Natural killer cell treated with Interleukin-12 subunit alpha and Interleukin-12 subunit beta and Interleukin-15 and Interleukin-18, amount 100 ng/mL, for 72 hours (primary cell): ENCODE results near the gene FGF3. TPM values are rescaled to one million over a fixed set of nuclear protein-coding genes. Genes with fewer than 3 reads are reported as not detected.

Source experiments
- ATAC-seq, 2 donors: fragments of 150-1000 bp; cut with Tn5 transposase in 1 of 2; sonication (Bioruptor Pico), chemical (Tn5 transposase) in 1 of 2; 2 replicates each; pipeline ENCODE4 v1.10.0; 2021
- DNase-seq: peaks from one replicate; pipeline ENCODE4 v3.0.0; 2022; ENCODE audit warnings: low spot score
- H3K27ac Mint-ChIP-seq, 2 donors: 1 replicate in 1 of 2; 2 replicates in 1 of 2; pipeline ENCODE4 v1.8.0; 2022; ENCODE audit warnings: mixed read lengths in 2 of 2, mild to moderate bottlenecking in 1 of 2, moderate library complexity in 1 of 2
- H3K27me3 Mint-ChIP-seq, 2 donors: 1 replicate in 1 of 2; 2 replicates in 1 of 2; pipeline ENCODE4 v1.8.0; 2022; ENCODE audit warnings: mixed read lengths in 2 of 2
- H3K36me3 Mint-ChIP-seq: one replicate; pipeline ENCODE4 v1.8.0; 2022; ENCODE audit warnings: mixed read lengths
- H3K4me1 Mint-ChIP-seq, 2 donors: 1 replicate in 1 of 2; 2 replicates in 1 of 2; pipeline ENCODE4 v1.8.0; 2022; ENCODE audit warnings: low read depth in 2 of 2, mixed read lengths in 2 of 2, mild to moderate bottlenecking in 1 of 2
- H3K4me3 Mint-ChIP-seq: one replicate; pipeline ENCODE4 v1.8.0; 2022; ENCODE audit warnings: mixed read lengths
- H3K9me3 Mint-ChIP-seq: 2 replicates; pipeline ENCODE4 v1.8.0; 2022; ENCODE audit warnings: mixed read lengths
- total RNA-seq, 2 donors: library from RNA; stranded (reverse); gene quantifications; one replicate each; pipeline ENCODE4 v1.2.3, GENCODE V29; 2022

FGF3 gene
- total RNA-seq, 2 donors from 2014 or later, result not detected

DNA sequence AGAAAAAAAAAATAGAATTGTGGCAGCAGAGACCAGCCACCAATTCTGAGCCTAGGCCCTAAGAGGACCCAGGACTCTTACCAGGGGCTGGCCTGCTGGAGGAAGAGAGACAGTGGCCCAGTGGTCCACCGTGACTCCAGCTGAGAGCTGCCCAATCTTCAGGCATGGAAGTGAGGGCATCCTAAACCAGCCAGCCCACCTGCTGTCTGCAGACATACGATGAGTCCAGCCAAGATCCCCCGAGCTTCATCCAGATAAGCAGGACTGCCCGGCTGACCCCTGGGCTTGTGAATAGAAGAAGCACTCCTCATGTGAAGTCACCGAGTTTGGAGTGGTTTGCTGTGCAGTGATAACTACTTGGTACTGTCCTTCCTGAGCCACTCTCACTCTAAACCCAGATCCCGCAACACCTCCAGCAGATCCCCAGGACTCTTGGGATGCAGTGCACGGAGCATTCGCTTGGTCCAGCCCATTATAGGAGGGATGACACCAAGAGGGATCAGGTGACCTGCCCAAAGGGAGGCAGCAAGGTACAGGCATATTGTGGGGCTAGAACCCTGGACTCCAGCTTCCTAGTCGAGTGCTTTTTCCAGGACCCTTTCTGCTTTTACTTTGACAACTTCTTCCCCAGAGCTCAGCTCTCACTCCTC, 41.7 kb upstream of the FGF3 start:
- ATAC-seq, result no peak
- no peaks in the 10 kb centered on the region for H3K9me3 Mint-ChIP-seq
- no peak overlapping the region for H3K27ac Mint-ChIP-seq
- DNase-seq, result no peak
- H3K27me3 Mint-ChIP-seq, result peaks cover 23 to 31% of the 10 kb centered on the region in 2 donors
- H3K4me1 Mint-ChIP-seq, result no peaks in the 10 kb centered on the region
- no peaks in the 10 kb centered on the region for H3K36me3 Mint-ChIP-seq
- H3K4me3 Mint-ChIP-seq, result no peak overlapping the region

DNA sequence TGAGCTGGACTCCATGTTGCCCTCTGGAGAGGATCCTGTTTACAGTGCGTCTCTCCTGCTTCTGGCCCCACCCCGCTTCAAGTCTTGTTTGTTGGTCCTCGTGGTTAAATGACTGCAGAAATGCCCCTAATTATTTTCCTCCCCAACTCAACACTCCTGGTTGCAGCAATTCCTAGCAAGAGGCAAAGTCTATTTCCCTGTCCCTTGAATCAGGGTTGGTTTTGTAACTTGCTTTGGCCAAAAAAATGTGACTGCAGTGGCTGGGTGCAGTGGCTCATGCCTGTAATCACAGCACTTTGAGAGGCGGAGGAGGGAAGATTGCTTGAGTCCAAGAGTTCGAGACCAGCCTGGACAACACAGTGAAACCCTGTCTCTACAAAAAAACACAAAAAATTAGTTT, 41.0 kb upstream of the FGF3 start:
- no peaks in the 10 kb centered on the region for H3K36me3 Mint-ChIP-seq
- ATAC-seq (no peak), DNase-seq (no peak)
- H3K4me1 Mint-ChIP-seq, result no peaks in the 10 kb centered on the region
- H3K4me3 Mint-ChIP-seq, result no peak overlapping the region
- H3K9me3 Mint-ChIP-seq, result no peaks in the 10 kb centered on the region
- H3K27ac Mint-ChIP-seq, result no peak overlapping the region
- peaks cover 23 to 31% of the 10 kb centered on the region in 2 donors for H3K27me3 Mint-ChIP-seq

DNA sequence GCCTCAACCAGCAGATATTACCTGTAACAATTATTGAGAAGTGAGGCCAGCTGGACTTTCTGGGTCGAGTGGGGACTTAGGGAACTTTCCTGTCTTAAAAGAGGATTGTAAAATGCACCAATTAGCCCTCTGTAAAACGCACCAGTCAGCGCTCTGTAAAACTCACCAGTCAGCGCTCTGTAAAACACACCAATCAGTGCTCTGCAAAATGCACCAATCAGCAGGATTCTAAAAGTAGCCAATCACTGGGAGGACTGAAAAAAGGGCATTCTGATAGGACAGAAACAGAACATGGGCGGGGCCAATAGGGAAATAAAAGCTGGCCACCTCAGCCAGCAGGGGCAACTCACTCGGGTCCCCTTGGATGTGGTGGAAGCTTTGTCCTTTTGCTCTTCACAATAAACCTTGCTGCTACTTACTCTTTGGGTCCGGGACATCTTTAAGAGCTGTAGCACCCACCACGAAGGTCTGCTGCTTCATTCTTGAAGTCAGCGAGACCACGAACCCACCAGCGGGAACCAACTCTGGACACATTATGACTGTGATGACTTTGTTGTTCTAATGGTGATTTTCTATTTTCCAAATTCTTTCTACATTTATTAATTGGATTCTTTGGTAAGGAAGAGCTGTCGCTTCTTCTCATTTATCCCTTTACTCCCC, 40.2 kb upstream of the FGF3 start:
- Mint-ChIP-seq H3K27me3 (peaks cover 29 to 33% of the 10 kb centered on the region in 2 donors), H3K9me3 (no peaks in the 10 kb centered on the region), H3K36me3 (no peaks in the 10 kb centered on the region), H3K4me3 (no peak overlapping the region), H3K27ac (no peak overlapping the region), H3K4me1 (no peaks in the 10 kb centered on the region)
- no peak for DNase-seq
- no peak for ATAC-seq

DNA sequence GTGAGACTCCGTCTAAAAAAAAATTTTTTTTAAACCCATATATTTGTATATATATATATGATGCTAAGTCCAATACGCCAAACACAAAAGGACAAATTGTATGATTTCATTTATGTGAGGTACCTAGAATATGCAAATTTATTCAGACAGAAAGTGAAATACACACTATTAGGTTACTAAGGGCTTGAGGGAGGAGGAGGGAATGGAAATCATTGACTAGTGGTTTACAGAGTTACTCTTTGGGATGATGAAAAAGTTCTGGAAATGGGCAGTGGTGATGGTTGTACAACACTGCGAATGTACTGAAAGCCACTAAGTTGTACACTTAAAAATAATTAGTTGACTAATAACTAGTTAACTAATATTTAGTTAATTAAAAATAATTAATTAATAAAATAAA, 36.2 kb upstream of the FGF3 start:
- H3K27ac Mint-ChIP-seq, result no peak overlapping the region
- no peaks in the 10 kb centered on the region for H3K36me3 Mint-ChIP-seq
- no peak for DNase-seq

DNA sequence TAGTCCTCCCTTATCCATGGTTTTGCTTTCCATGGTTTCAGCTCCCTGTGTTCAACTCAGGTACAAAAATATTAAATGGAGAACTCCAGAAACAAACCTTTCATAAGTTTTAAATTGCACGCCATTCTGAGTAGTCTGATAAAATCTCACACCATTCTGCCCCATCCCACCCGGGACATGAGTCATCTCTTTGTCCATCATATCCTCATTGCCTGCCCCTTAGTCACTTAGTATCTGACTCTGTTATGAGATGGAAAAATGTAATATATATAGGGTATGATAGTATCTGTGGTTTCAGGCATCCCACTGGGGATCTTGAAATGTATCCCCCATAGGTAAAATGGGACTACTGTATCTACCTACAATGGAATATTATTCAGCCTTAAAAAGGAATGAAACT, 35.5 kb upstream of the FGF3 start:
- no peaks in the 10 kb centered on the region for H3K9me3 Mint-ChIP-seq
- ATAC-seq (no peak), DNase-seq (no peak)
- no peak overlapping the region for H3K4me3 Mint-ChIP-seq
- H3K27me3 Mint-ChIP-seq, result peaks cover 28 to 37% of the 10 kb centered on the region in 2 donors
- H3K36me3 Mint-ChIP-seq, result no peaks in the 10 kb centered on the region
- H3K27ac Mint-ChIP-seq, result no peak overlapping the region
- no peaks in the 10 kb centered on the region for H3K4me1 Mint-ChIP-seq

More for the DNA sequence above, 36.2 kb upstream of the FGF3 start:
- no peaks in the 10 kb centered on the region for H3K4me1 Mint-ChIP-seq
- H3K4me3 Mint-ChIP-seq, result no peak overlapping the region
- H3K9me3 Mint-ChIP-seq, result no peaks in the 10 kb centered on the region
- ATAC-seq, result no peak
- H3K27me3 Mint-ChIP-seq, result peaks cover 28 to 32% of the 10 kb centered on the region in 2 donors

DNA sequence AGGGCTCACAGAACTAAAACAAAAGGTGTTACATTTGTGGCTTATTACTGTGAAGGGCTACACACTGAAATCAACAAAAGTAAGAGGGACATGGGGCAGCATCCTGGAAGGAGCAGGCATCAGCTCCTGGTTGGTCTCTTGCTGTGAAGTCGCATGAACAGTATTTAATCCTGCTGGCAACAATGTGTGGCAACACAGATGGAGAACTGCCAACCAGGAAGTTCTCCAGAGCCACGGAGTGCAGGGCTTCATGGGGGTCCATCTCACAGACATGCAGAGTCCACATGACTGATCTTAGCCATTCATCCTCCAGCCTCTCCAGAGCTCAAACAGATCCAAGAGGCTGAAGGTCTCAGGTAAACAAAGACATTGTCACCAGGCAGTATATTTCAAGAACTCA, 32.8 kb upstream of the FGF3 start:
- Mint-ChIP-seq H3K4me3 (no peak overlapping the region), H3K27ac (no peak overlapping the region), H3K9me3 (no peaks in the 10 kb centered on the region), H3K36me3 (no peaks in the 10 kb centered on the region), H3K27me3 (peaks cover 21 to 31% of the 10 kb centered on the region in 2 donors), H3K4me1 (no peaks in the 10 kb centered on the region)
- no peak for ATAC-seq
- no peak for DNase-seq

DNA sequence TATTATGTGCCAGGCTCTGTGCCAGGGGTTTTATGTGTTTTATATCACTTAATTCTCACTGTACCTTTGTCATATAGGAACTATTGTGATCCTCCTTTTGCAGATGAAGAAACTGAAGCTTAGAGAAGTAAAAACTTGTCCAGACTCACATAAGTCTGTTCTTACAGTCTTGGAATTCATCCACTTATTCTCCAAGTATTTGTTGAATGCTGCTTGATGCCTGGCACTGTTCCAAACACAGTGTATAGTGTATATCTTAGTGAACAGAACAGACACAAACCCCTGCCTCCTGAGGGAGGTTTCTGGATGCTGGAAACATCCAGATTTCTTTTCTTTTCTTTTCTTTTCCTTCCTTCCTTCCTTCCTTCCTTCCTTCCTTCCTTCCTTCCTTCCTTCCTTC, 29.0 kb upstream of the FGF3 start:
- ATAC-seq (no peak), DNase-seq (no peak)
- Mint-ChIP-seq H3K4me3 (no peak overlapping the region), H3K9me3 (no peaks in the 10 kb centered on the region), H3K27ac (no peak overlapping the region), H3K4me1 (no peaks in the 10 kb centered on the region), H3K27me3 (peaks cover 10 to 21% of the 10 kb centered on the region in 2 donors), H3K36me3 (no peaks in the 10 kb centered on the region)

DNA sequence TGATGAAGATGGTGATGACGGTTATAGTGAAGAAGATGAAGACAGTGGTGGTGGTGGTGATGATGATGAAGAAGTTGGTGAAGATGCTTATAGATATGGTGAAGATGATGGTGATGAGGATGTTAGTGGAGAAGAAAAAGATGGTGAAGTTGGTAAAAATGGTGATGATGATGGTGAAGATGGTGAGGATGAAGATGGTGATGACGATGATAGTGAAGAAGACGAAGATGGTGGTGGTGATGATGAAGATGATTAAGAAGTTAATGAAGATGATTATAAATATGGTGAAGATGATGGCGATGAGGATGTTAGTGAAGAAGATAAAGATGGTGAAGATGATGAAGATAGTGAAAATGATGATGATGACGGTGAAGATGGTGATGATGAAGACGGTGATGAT, 25.2 kb upstream of the FGF3 start:
- Mint-ChIP-seq H3K27ac (no peak overlapping the region), H3K27me3 (peaks cover 11 to 18% of the 10 kb centered on the region in 2 donors), H3K36me3 (peaks cover 6% of the 10 kb centered on the region), H3K4me3 (no peak overlapping the region), H3K9me3 (peaks cover 7% of the 10 kb centered on the region), H3K4me1 (peaks cover 7 to 9% of the 10 kb centered on the region in 2 donors)
- ATAC-seq (no peak), DNase-seq (no peak)

DNA sequence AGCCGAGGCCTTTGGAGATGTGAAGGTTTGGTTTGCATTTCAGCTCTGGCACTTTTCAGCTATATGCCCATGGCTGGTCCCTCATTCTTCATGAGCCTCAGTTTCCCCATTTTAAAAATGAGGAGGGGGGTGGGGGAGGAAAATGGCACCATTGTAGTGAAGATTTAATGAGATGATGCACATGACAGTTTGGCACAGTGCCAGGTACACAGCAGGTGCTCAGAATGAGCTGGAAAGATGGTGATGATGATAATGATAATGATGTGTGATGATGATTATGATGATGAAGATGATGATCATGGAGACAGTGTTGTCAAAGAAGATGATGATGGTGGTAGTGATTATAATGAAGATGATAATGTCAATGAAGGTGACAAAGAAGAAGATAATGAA, 24.3 kb upstream of the FGF3 start:
- Mint-ChIP-seq H3K4me3 (no peak overlapping the region), H3K9me3 (peaks cover 7% of the 10 kb centered on the region), H3K36me3 (peaks cover 6% of the 10 kb centered on the region), H3K27ac (no peak overlapping the region), H3K27me3 (peaks cover 8 to 14% of the 10 kb centered on the region in 2 donors), H3K4me1 (peaks cover 7 to 9% of the 10 kb centered on the region in 2 donors)
- DNase-seq (no peak), ATAC-seq (no peak)

DNA sequence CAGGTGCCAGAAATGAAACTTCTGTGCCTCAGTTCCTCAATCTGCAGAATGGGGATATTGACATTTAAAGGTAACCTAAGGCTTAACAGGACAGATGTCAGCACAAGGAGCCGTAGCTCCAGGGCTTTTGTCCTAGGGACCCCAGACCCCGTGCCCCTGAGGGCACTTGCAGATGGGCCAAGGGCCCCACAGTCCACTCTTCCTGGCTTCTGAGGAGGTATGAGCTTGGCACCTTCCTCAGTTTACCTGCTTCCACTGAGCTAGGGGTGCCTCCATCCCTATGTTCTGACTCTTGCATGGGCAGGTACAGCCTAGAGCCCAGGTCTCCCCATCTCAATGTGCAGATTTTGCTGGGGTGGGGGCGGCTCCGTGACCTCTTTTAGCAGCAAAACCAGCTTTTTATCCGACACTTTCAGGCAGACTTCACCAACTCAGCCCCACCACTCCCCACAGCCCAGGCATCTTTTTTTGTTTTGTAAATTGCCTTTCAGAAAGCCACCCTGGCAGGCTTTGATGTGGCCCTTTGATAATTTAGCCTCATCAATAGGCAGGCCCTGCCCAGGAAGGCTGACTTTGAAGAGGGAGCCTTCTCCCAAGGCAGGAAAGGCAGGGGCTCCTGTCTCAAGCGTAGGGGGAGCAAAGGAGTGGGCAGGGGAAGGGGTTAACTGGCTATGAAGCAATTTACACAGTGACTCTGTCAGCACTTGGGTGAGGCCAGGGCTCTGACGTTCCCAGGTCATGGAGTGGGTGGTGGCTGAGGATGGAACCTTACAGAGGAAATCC, 23.7 kb upstream of the FGF3 start:
- Mint-ChIP-seq H3K9me3 (peaks cover 7% of the 10 kb centered on the region), H3K4me1 (peaks cover 7 to 9% of the 10 kb centered on the region in 2 donors), H3K27me3 (peaks cover 10 to 16% of the 10 kb centered on the region in 2 donors), H3K27ac (no peak overlapping the region), H3K4me3 (no peak overlapping the region), H3K36me3 (peaks cover 6% of the 10 kb centered on the region)
- DNase-seq, result no peak
- ATAC-seq, result no peak

DNA sequence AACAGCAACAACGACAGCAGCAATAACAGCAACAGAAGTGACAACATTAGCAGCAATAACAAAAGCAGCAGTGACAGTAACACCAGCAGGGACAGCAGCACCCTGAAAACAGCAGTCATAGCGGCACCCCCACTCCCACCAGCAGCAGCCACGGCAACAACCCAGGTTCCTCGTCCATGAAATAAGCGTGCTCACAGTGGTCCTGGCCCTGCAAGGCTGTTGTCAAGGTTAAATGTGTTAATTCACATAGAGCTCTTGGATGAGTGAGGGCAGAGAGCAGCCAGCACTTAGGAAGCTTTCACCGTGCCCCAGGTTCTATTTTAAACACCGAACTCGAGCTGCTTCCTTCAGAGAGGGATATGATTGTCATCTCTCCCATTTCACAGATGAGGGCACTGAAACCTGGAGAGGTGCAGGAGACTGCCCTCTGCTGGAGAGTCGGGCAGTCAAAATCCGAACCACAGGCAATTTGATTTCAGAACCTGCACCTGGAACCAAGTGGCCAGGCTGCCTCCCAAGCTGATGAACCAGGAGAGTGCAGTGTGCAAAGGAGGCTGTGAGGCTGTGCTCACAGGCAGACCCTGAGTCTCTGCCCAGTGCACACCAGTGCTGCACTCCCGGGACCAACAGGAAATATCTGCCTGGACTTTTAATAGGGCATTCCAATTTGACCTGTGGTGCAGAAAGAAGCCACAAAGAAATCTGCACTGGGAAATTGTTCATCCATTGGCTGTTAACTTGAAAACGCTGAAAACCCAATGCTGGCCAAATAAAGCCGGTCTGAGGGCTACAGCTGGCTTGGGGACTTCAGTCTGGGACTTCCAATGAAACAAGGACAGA, 22.9 kb upstream of the FGF3 start:
- Mint-ChIP-seq H3K4me3 (no peak overlapping the region), H3K36me3 (peaks cover 6% of the 10 kb centered on the region), H3K4me1 (peaks cover 7 to 9% of the 10 kb centered on the region in 2 donors), H3K27me3 (peaks cover 10 to 16% of the 10 kb centered on the region in 2 donors), H3K9me3 (peaks cover 7% of the 10 kb centered on the region), H3K27ac (no peak overlapping the region)
- no peak for DNase-seq
- no peak for ATAC-seq

DNA sequence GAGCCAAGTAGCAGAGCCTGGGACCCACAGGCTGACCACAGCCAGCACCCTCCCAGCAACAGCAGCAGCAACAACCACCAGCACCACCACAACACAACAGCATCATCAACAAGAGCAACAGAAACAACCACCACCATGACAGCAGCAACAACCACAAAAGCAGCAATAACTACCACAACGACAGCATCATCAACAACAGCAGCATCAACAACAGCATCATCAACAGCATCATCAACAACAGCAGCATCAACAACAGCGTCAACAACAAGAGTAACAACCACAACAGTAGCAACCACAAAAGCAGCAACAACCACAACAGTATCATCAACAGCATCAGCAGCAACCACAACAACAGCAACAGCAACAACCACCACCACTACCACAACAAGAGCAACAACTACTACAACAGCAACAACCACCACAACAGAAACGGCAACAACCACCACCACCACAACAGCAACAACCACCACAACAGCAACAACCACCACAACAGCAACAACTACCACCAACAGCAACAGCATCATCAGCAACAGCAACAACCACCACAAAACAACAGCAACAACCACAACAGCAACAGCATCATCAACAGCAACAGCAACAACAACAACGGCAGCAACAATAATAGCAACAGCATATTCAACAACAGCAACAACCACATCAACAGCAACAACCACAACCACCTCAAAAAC, 22.1 kb upstream of the FGF3 start:
- Mint-ChIP-seq H3K9me3 (peaks cover 7% of the 10 kb centered on the region), H3K27ac (no peak overlapping the region), H3K4me1 (peaks cover 7 to 9% of the 10 kb centered on the region in 2 donors), H3K4me3 (no peak overlapping the region), H3K36me3 (peaks cover 6% of the 10 kb centered on the region), H3K27me3 (peaks cover 12 to 17% of the 10 kb centered on the region in 2 donors)
- ATAC-seq (peak in 1 of 2 donors; percentile 15), DNase-seq (no peak)
